ENCODE results near the gene SYNE1. TPM values are rescaled to one million over a fixed set of nuclear protein-coding genes. Genes with fewer than 3 reads are reported as not detected.
A peak's percentile ranks its signal among the peaks of the same experiment; 100 is the strongest.

SYNE1 gene
- total RNA-seq, 1 donor from 2014 or later: 233 TPM

GRCh38 chr6:152206072-152206818 is 430.9 kb downstream of the SYNE1 start:
- Histone ChIP-seq H3K27ac (peak overlapping the region; percentile 29 to 47), H3K36me3 (peaks cover 59 to 61% of the 10 kb centered on the region in 2 donors), H3K4me3 (no peak overlapping the region), H3K9me3 (no peaks in the 10 kb centered on the region), H3K27me3 (no peaks in the 10 kb centered on the region), H3K4me1 (peaks cover 0 to 6% of the 10 kb centered on the region in 2 donors)
- DNase-seq (ENCODE audit: low spot score in 2 of 2): no peak
- TF ChIP-seq, protein P1, sequence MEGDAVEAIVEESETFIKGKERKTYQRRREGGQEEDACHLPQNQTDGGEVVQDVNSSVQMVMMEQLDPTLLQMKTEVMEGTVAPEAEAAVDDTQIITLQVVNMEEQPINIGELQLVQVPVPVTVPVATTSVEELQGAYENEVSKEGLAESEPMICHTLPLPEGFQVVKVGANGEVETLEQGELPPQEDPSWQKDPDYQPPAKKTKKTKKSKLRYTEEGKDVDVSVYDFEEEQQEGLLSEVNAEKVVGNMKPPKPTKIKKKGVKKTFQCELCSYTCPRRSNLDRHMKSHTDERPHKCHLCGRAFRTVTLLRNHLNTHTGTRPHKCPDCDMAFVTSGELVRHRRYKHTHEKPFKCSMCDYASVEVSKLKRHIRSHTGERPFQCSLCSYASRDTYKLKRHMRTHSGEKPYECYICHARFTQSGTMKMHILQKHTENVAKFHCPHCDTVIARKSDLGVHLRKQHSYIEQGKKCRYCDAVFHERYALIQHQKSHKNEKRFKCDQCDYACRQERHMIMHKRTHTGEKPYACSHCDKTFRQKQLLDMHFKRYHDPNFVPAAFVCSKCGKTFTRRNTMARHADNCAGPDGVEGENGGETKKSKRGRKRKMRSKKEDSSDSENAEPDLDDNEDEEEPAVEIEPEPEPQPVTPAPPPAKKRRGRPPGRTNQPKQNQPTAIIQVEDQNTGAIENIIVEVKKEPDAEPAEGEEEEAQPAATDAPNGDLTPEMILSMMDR (IDR thresholded peaks at IDR 0.05): peak in 2 of 3 experiments; percentile 23 to 40
- intact Hi-C loops (cut with DNase I): loop anchor here (5.0 kb wide), 1 partner anchor 56 kb away; no protein-coding TSS in a partner anchor

DNA sequence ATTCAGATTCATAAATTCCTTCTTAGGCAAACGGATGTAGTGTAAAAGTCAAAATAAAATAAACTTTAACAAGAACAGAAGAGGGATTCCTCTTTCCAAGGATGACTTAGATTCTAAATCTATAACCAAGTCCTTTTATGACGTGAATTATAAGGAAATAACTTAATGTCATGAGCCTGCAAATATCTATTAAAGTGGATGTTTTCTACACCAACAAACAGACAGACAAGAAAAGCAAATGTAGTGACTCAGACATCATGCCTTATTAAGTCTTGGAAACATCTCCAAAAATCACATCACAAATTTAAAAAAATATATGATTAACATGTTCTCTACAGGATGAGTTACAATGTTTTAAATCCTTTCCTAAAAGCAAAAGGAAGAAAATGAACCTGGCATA is 432.6 kb downstream of the SYNE1 start:
- TF ChIP-seq, protein P1 (IDR thresholded peaks at IDR 0.05): no peak
- Histone ChIP-seq H3K4me3 (no peak overlapping the region), H3K27ac (no peak overlapping the region), H3K27me3 (no peaks in the 10 kb centered on the region), H3K36me3 (peaks cover 62 to 70% of the 10 kb centered on the region in 2 donors), H3K4me1 (peaks cover 0 to 6% of the 10 kb centered on the region in 2 donors), H3K9me3 (no peaks in the 10 kb centered on the region)
- DNase-seq (ENCODE audit: low spot score in 2 of 2): no peak
- intact Hi-C loops (cut with DNase I): no loop called here

DNA sequence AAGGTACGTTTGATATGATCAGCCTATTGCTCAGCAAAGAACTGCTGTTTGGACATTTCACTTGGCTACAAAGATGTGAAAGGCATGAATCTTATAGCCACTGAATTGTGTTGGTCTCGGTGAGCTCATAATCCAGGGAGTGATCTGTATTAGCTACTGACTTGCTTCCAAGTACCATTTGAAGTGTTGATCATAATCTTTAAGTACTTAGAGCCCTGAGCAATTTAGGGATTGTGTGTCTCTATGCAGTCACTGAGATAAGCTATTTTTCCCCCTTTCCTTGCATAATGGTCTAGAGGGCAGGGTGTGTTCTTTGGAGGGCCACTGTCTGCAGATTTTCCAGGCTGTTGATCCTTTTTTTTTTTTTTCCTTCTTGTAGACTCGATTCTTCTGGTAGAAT is 436.0 kb downstream of the SYNE1 start:
- DNase-seq (ENCODE audit: low spot score in 2 of 2): no peak
- Histone ChIP-seq H3K27me3 (no peaks in the 10 kb centered on the region), H3K27ac (no peak overlapping the region), H3K4me1 (peaks cover 0 to 6% of the 10 kb centered on the region in 2 donors), H3K4me3 (no peak overlapping the region), H3K36me3 (peaks cover 61 to 68% of the 10 kb centered on the region in 2 donors), H3K9me3 (no peaks in the 10 kb centered on the region)
- TF ChIP-seq, protein P1 (IDR thresholded peaks at IDR 0.05): no peak
- intact Hi-C loops (cut with DNase I): no loop called here

DNA sequence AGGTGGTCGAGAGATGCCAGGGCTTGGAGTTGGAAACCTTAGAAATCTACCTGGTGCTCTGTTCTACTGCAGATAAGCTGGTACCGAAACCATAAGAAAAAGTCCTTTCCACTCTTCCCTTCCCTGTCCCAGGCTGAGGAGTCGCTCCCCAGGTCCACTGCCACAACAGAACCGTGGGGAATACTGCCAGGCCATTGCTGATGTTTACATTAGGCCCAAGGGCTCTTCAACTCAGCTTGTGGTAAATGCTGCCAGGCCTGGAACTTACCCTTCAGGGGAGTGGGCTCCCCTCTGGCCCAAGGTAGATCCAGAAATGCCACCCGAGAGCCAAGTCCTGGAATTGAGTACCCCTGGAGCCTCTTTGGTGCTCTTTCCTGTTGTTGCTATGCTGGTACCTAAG is 441.3 kb downstream of the SYNE1 start:
- Histone ChIP-seq H3K9me3 (no peaks in the 10 kb centered on the region), H3K36me3 (peaks cover 56 to 67% of the 10 kb centered on the region in 2 donors), H3K27ac (no peak overlapping the region), H3K27me3 (no peaks in the 10 kb centered on the region), H3K4me1 (no peaks in the 10 kb centered on the region), H3K4me3 (no peak overlapping the region)
- DNase-seq (ENCODE audit: low spot score in 2 of 2): no peak
- intact Hi-C loops (cut with DNase I): no loop called here
- TF ChIP-seq, protein P1 (IDR thresholded peaks at IDR 0.05): no peak

GRCh38 chr6:152189736-152190135 is 447.4 kb downstream of the SYNE1 start:
- H3K9me3 ChIP-seq: no peaks in the 10 kb centered on the region
- intact Hi-C loops (cut with DNase I): no loop called here
- no peak overlapping the region for H3K4me3 ChIP-seq
- H3K27ac ChIP-seq: no peak overlapping the region
- no peaks in the 10 kb centered on the region for H3K27me3 ChIP-seq
- no peaks in the 10 kb centered on the region for H3K4me1 ChIP-seq
- H3K36me3 ChIP-seq: peaks cover 37 to 39% of the 10 kb centered on the region in 2 donors
- no peak for DNase-seq (ENCODE audit: low spot score in 2 of 2)
- TF ChIP-seq, protein P1 (IDR thresholded peaks at IDR 0.05): no peak

Data from ascending aorta (tissue), 2 donors.